ENCODE measurements around the gene SUSD3.

Gene SUSD3

DNA sequence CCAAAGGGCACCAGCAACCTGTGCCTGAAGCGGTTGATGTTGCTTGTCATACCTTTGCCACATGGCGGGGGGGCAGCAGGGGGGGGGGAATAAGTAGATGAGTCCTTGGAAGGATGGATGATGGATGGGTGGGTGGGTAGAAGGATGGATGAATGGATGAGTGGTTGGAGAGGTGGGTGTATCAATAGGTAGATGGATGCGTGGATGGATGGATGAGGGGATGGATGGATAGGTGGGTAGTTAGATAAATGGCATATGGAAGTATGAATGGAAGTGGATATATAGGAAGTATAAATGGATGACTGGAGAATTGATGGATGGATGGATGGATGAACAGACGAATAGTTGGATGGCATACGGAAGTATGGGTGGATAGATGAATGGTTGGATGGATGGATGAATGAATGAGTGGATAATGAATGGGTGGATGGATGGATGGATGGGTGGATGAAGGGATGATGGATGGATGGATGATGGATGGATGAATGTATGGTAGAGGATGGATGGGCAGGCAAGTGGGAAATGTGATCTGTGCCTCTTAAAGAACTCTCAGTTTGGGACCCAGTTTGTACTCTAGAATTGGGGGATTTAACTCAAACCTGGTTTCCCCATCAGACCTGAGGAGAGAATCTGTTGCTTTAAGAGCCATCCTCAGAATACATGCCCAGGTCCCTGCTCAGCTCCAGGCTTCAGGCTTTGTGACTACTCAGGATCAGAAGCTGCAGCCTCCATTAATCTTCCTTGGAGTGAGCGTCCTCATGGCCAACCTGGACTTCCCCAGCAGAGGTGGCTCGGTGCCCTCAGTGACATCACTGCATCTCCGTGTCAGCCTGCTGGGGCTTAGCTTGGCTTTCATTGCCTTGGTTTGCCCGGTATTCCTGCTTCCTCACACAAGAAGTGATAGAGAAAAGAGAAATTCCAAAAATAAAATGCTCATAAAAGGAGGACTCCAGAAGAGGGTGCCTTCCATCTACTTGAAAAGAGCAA, 27.6 kb upstream of the SUSD3 start:
- no peak for DNase-seq (ENCODE audit: low read depth in 2 of 2)

DNA sequence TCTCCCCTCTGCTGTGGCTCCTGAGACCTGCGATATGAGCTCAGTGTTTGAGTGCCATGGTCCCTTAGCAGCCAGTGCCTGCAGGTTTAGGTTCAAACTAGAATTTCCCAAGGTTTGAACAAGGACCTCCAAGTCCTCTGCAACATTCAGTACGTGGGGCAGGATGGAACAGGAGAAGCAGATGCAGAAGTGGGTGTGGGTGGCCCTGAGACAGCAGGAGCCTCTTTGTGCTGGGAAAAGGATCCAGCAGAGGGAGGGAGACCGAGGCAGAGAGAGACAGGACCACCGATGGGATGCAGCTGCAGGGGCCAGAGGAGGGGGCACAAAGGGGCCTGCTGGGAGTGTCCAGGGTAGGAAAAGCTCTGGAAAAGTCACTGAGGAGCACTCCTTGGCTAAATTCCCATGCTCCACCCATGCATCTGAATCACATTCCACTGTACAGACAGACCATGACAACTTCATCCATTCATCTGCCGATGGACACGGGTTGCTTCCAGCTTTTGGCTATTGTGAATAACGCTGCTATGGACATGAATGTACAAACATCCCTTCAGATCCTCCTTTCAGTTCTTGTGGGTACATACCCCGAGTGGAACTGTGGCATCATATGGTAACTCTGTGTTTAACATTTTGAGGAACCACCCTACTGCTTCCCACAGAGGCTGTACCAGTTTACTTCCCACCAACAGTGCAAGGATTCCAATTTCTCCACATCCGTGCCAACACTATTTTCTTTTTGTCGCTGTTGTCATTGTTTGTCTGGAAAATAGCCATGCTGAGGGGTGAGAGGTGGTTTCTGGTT, 26.7 kb upstream of the SUSD3 start:
- DNase-seq (ENCODE audit: low read depth in 2 of 2): no peak

- DNase-seq (ENCODE audit: low read depth in 2 of 2): no peak
These were observed 26.0 kb upstream of the SUSD3 start for GRCh38 chr9:93032545-93032944.

GRCh38 chr9:93033531-93033930, 25.0 kb upstream of the SUSD3 start:
- DNase-seq (ENCODE audit: low read depth in 2 of 2): no peak

GRCh38 chr9:93035106-93035660, 23.3 kb upstream of the SUSD3 start:
- DNase-seq (ENCODE audit: low read depth in 2 of 2): no peak

DNA sequence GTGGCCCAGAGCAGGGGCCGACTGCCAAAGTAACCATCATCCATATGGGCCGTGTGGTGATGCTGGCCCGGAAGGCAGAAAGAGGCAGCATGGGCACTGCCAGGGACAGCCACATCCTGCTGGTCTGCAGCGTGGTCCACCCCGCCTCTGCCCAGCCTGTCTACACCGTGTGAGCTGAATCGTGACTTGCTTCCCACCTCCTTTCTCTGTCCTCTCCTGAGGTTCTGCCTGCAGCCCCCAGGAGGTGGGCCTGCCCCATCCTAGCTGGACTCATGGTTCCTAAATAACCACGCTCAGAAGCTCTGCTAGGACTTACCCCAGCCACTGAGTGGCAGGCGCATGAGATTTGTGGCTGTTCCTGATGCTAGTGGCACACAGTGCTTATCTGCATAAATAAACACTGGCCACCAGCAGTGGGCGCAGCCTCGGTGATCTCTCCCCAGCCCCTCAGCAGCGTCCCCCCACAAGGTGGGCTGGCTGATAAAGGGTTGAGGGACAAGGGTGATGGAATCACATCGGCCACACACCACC, 22.6 kb upstream of the SUSD3 start:
- DNase-seq (ENCODE audit: low read depth in 2 of 2): no peak

- DNase-seq (ENCODE audit: low read depth in 2 of 2): no peak
These were observed 21.5 kb upstream of the SUSD3 start for GRCh38 chr9:93036887-93037475.

DNA sequence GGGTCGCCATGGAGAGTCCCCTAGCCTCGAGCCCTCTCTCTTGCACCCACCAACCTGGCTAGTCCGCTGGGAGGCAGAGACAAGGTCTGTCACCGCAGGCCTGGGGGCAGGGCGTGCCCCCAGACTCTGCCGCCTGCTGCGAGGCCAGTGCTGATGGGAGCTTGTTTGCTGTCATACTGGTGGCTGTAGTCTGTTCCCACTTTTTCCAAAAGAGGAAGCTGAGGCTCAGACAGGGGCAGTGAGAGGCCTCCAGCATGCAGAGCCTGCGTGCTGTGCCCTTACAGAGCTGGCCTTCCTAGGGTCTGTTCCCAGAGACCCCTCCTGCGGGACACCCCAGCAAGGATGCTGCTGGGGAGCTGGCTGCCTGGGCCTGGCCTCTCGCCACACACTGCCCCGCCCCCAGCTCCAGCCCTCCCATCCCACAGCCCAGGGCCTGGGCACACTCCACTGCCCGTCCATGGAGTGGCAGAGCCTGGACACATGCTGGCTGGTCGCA, 21.0 kb upstream of the SUSD3 start:
- DNase-seq (ENCODE audit: low read depth in 2 of 2): no peak

DNA sequence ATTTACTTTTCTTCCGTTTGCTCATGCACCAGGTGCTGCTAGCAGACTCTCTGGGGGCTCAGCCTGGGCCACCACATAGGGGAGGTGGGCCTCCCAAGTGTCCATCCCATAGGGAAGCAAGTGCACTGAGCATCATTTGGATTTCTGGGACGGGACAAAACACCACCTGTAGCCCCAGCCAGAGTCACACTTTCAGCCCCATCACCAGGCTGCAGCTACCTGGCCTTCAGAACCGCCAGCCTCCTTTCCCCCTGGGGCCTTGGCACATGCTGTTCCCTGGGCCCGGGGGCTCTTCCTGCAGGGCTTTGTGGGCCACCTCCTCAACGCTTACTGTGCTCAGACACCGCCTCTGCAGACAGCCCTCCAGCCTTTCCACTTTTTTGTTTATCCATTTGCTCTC, 19.6 kb upstream of the SUSD3 start:
- DNase-seq (ENCODE audit: low read depth in 2 of 2): no peak

GRCh38 chr9:93039456-93039855, 19.0 kb upstream of the SUSD3 start:
- DNase-seq (ENCODE audit: low read depth in 2 of 2): no peak

GRCh38 chr9:93039976-93040375, 18.5 kb upstream of the SUSD3 start:
- DNase-seq (ENCODE audit: low read depth in 2 of 2): no peak

DNA sequence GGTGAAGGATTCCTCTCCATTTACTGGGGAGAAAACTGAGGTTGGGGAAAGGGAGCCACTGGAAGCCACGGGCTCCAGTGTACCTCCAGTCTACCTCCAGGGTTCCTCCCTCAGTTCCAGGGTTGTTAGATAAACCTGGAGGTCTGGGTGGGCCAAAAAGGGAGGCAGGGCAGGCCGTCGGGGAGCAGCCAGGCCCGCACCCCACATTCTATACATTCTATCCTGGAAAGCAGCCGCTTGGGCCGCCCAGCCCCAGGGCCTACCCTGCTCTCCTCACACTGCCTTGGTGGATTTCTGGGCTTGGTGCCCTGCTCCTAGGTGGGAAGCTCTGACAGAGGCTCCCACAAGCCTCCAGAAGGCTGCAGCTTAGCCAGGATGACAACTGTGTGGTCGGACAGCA, 18.1 kb upstream of the SUSD3 start:
- no peak for DNase-seq (ENCODE audit: low read depth in 2 of 2)

GRCh38 chr9:93041108-93041802, 17.2 kb upstream of the SUSD3 start:
- DNase-seq (ENCODE audit: low read depth in 2 of 2): no peak

DNA sequence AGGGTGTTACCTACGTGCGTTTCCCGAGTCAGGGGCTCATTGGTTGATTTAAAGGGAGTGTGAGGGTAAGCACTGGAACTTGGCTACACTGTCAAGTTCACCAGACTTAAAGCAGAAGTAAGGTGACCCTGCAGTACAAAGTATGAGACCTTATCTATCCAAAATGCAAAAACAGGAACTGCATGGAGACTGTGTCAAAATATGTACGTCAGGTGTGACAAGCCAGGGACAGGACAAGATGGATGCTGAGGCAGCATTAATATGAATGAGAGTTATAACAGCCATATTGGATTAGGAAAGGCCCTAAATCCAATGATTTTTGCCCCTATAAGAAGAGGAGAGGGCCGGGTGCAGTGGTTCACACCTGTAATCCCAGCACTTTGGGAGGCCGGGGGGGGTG, 15.4 kb upstream of the SUSD3 start:
- no peak for DNase-seq (ENCODE audit: low read depth in 2 of 2)

DNA sequence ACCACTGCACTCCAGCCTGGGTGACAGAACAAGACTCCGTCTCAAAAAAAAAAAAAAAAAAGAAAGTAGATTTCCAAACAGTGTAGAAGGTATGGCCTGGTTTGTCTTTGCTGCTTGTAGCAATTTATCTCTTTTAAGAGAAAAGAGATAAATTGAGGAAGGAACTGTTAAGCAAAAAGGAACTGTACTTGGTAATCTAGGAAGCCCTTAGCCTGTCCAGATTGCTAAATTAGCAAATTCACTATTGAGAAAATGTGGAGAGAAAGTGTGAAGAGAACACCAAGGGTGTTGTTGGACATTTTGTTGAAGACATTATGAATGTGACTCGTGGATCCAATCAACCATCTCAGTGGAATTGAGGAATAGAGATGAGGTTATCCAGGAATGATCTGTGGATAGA, 13.0 kb upstream of the SUSD3 start:
- DNase-seq (ENCODE audit: low read depth in 2 of 2): no peak

- DNase-seq (ENCODE audit: low read depth in 2 of 2): no peak
These were observed 9.7 kb upstream of the SUSD3 start for GRCh38 chr9:93048566-93049448.

DNA sequence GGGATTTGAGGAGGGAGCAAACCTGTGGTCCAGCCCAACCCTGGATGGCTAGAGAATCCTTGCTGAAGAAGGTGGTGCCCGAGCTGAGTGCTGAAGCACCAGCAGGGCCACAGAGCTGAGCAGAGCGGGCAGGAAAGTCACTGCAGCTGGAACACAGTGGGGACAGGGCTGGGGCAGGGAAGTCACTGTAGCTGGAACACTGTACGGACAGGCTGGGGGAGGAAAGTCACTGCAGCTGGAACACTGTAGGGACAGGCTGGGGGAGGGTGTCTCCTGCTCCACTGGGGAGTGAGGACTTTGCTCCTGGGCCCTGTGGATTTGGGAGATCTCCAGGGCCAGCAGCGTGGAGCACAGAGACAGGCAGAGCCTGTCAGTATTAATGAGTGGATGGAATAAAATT, 9.0 kb upstream of the SUSD3 start:
- DNase-seq (ENCODE audit: low read depth in 2 of 2): no peak

- no peak for DNase-seq (ENCODE audit: low read depth in 2 of 2)
These were observed 8.3 kb upstream of the SUSD3 start for GRCh38 chr9:93050231-93050630.

- no peak for DNase-seq (ENCODE audit: low read depth in 2 of 2)
These were observed 6.8 kb upstream of the SUSD3 start for GRCh38 chr9:93051680-93052089.

All from stimulated activated CD4-positive, alpha-beta T cell treated with anti-CD3 and anti-CD28 coated beads, Interleukin-15, amount 100 ng/mL, for 48 hours (primary cell).